ENCODE measurements around the gene KLC3.

Gene KLC3

GRCh38 chr19:45349126-45349415 lies 8.5 kb downstream of the KLC3 start:
- Histone ChIP-seq H4K20me1 (ENCODE audit: insufficient read depth, low read length) (no peaks in the 10 kb centered on the region), H3K9me3 (ENCODE audit: insufficient read depth, low read length, severe bottlenecking) (no peaks in the 10 kb centered on the region), H2AFZ (ENCODE audit: low read depth, low read length) (no peak overlapping the region), H3K79me2 (ENCODE audit: insufficient read depth, low read length) (no peaks in the 10 kb centered on the region), H3K36me3 (ENCODE audit: insufficient read depth, low read length) (peaks cover 37% of the 10 kb centered on the region), H3K27me3 (ENCODE audit: insufficient read depth, low read length, poor library complexity) (no peaks in the 10 kb centered on the region), H3K4me1 (ENCODE audit: insufficient read depth, low read length) (no peaks in the 10 kb centered on the region), H3K4me2 (ENCODE audit: insufficient read depth, low read length) (no peak overlapping the region), H3K27ac (ENCODE audit: low read length) (no peak overlapping the region), H3K4me3 (ENCODE audit: low read depth in 1 of 2, low read length in 2 of 2) (no peak overlapping the region), H3K9ac (ENCODE audit: low read depth, low read length) (no peak overlapping the region)
- TF ChIP-seq EZH2 (IDR thresholded peaks at IDR 0.05; ENCODE audit: borderline replicate concordance, low read depth, low read length, severe bottlenecking) (no peak), CTCF (IDR thresholded peaks at IDR 0.05; ENCODE audit: borderline replicate concordance, extremely low read depth, low read length, poor library complexity, severe bottlenecking) (no peak)
- ATAC-seq (ENCODE audit: insufficient read depth, low read depth) (no peak), DNase-seq (no peak)

GRCh38 chr19:45349430-45349941 lies 8.9 kb downstream of the KLC3 start:
- no peaks in the 10 kb centered on the region for H3K27me3 ChIP-seq (ENCODE audit: insufficient read depth, low read length, poor library complexity)
- H3K79me2 ChIP-seq (ENCODE audit: insufficient read depth, low read length), result no peaks in the 10 kb centered on the region
- H3K9me3 ChIP-seq (ENCODE audit: insufficient read depth, low read length, severe bottlenecking), result no peaks in the 10 kb centered on the region
- DNase-seq (no peak), ATAC-seq (ENCODE audit: insufficient read depth, low read depth) (no peak)
- no peak overlapping the region for H3K27ac ChIP-seq (ENCODE audit: low read length)
- H4K20me1 ChIP-seq (ENCODE audit: insufficient read depth, low read length), result no peaks in the 10 kb centered on the region
- no peaks in the 10 kb centered on the region for H3K4me1 ChIP-seq (ENCODE audit: insufficient read depth, low read length)
- no peak overlapping the region for H3K9ac ChIP-seq (ENCODE audit: low read depth, low read length)
- no peak for TF ChIP-seq CTCF (IDR thresholded peaks at IDR 0.05; ENCODE audit: borderline replicate concordance, extremely low read depth, low read length, poor library complexity, severe bottlenecking)
- TF ChIP-seq EZH2 (IDR thresholded peaks at IDR 0.05; ENCODE audit: borderline replicate concordance, low read depth, low read length, severe bottlenecking), result no peak
- no peak overlapping the region for H2AFZ ChIP-seq (ENCODE audit: low read depth, low read length)
- no peak overlapping the region for H3K4me2 ChIP-seq (ENCODE audit: insufficient read depth, low read length)
- peaks cover 41% of the 10 kb centered on the region for H3K36me3 ChIP-seq (ENCODE audit: insufficient read depth, low read length)
- no peak overlapping the region for H3K4me3 ChIP-seq (ENCODE audit: low read depth in 1 of 2, low read length in 2 of 2)

GRCh38 chr19:45350477-45351058 lies 10.0 kb downstream of the KLC3 start:
- Histone ChIP-seq H3K4me3 (ENCODE audit: low read depth in 1 of 2, low read length in 2 of 2) (no peak overlapping the region), H4K20me1 (ENCODE audit: insufficient read depth, low read length) (no peaks in the 10 kb centered on the region), H2AFZ (ENCODE audit: low read depth, low read length) (no peak overlapping the region), H3K27me3 (ENCODE audit: insufficient read depth, low read length, poor library complexity) (no peaks in the 10 kb centered on the region), H3K36me3 (ENCODE audit: insufficient read depth, low read length) (peaks cover 50% of the 10 kb centered on the region), H3K4me1 (ENCODE audit: insufficient read depth, low read length) (no peaks in the 10 kb centered on the region), H3K9me3 (ENCODE audit: insufficient read depth, low read length, severe bottlenecking) (no peaks in the 10 kb centered on the region), H3K9ac (ENCODE audit: low read depth, low read length) (no peak overlapping the region), H3K79me2 (ENCODE audit: insufficient read depth, low read length) (no peaks in the 10 kb centered on the region), H3K4me2 (ENCODE audit: insufficient read depth, low read length) (no peak overlapping the region), H3K27ac (ENCODE audit: low read length) (no peak overlapping the region)
- ATAC-seq (ENCODE audit: insufficient read depth, low read depth) (no peak), DNase-seq (no peak)
- TF ChIP-seq CTCF (IDR thresholded peaks at IDR 0.05; ENCODE audit: borderline replicate concordance, extremely low read depth, low read length, poor library complexity, severe bottlenecking) (no peak), EZH2 (IDR thresholded peaks at IDR 0.05; ENCODE audit: borderline replicate concordance, low read depth, low read length, severe bottlenecking) (no peak)
